Spleen (tissue), 7 donors: ENCODE results near the gene PTPRCAP.

Source experiments
- POLR2A ChIP-seq, 3 donors: fragments of 450-650 bp; IDR thresholded peaks; one replicate each; pipeline ENCODE4 v1.5.1; 2017; ENCODE audit warnings: antibody characterized with exemption in 3 of 3, mild to moderate bottlenecking in 1 of 3
- TF ChIP-seq, protein P1 (sequence below), 11 experiments: fragments of 200-600 bp in 7 of 11; fragments of 450-650 bp in 4 of 11; sonication (generic) in 4 of 11; IDR thresholded peaks in 8 of 11; conservative IDR thresholded peaks in 3 of 11; 1 replicate in 7 of 11; 2 replicates in 4 of 11; pipeline versions ENCODE4 v1.4.0 to v1.8.0; 2016 to 2021; ENCODE audit warnings: antibody characterized with exemption in 11 of 11, inconsistent platforms in 4 of 11, mild to moderate bottlenecking in 1 of 11
- donor health status: DM: no; HTN: no; CAD: no; lungs with moderate emphysema.
- donor health status: DM: no; HTN: no; CAD: no.
- donor health status: DM: no; HTN: no; CAD: no.

DNA sequence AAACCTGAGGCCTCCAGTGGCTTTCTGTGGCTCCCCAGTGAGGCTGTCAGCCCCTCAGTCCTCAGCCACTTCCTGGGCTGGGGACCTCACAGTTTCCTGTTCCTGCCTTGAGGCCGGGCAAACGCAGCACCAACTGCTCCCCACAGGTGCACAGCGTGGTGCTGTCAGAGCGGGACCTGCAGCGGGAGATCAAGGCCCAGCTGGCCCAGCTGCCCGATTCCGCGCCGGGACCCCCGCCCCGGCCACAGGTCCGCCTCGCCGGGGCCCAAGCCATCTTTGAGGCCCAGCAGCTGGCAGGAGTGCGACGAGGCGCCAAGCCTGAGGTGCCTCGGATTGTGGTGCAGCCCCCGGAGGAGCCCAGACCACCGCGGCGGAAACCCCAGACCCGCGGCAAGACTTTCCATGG, 28.2 kb downstream of the PTPRCAP start:
- TF ChIP-seq, protein P1, sequence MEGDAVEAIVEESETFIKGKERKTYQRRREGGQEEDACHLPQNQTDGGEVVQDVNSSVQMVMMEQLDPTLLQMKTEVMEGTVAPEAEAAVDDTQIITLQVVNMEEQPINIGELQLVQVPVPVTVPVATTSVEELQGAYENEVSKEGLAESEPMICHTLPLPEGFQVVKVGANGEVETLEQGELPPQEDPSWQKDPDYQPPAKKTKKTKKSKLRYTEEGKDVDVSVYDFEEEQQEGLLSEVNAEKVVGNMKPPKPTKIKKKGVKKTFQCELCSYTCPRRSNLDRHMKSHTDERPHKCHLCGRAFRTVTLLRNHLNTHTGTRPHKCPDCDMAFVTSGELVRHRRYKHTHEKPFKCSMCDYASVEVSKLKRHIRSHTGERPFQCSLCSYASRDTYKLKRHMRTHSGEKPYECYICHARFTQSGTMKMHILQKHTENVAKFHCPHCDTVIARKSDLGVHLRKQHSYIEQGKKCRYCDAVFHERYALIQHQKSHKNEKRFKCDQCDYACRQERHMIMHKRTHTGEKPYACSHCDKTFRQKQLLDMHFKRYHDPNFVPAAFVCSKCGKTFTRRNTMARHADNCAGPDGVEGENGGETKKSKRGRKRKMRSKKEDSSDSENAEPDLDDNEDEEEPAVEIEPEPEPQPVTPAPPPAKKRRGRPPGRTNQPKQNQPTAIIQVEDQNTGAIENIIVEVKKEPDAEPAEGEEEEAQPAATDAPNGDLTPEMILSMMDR (IDR thresholded peaks at IDR 0.05 in 8 of 11, conservative IDR thresholded peaks at IDR 0.05 in 3 of 11): no peak
- TF ChIP-seq POLR2A (IDR thresholded peaks at IDR 0.05): peak in 1 of 3 donors; percentile 25
